ENCODE measurements around the gene ABCD1.
A peak's percentile ranks its signal among the peaks of the same experiment; 100 is the strongest.

Gene ABCD1

DNA sequence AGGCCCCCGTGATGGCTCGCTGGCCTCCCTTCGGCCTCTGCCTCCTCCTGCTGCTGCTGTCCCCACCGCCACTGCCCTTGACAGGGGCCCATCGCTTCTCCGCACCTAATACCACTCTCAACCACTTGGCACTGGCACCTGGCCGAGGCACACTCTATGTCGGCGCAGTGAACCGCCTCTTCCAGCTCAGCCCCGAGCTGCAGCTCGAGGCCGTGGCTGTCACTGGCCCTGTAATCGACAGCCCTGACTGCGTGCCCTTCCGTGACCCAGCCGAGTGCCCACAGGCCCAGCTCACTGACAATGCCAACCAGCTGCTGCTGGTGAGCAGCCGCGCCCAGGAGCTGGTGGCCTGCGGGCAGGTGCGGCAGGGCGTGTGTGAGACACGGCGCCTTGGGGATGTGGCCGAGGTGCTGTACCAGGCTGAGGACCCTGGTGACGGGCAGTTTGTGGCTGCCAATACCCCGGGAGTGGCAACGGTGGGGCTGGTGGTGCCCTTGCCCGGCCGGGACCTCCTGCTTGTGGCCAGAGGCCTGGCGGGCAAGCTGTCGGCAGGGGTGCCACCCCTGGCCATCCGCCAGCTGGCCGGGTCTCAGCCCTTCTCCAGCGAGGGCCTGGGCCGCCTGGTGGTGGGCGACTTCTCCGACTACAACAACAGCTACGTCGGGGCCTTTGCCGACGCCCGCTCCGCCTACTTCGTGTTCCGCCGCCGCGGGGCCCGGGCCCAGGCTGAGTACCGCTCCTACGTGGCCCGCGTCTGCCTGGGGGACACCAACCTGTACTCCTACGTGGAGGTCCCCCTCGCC lies 42.4 kb downstream of the ABCD1 start:
- Histone ChIP-seq H3K9ac (ENCODE audit: low read length) (no peak overlapping the region), H3K27ac (ENCODE audit: low read depth, low read length, poor library complexity, severe bottlenecking) (no peak overlapping the region), H3K9me3 (ENCODE audit: low read length) (no peaks in the 10 kb centered on the region)

DNA sequence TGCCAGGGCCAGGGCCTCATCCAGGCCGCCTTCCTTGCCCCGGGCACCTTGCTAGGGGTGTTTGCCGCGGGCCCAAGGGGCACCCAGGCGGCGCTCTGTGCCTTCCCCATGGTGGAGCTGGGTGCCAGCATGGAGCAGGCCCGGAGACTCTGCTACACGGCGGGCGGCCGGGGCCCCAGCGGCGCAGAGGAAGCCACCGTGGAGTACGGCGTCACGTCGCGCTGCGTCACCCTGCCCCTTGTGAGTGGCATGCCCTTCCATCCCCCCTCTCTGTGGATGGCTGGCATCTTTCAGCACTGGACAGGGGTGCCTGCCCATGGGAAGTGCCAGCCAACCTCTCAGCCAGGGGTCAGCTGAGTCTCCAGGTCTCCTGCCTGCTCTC lies 43.0 kb downstream of the ABCD1 start:
- Histone ChIP-seq H3K9me2 (ENCODE audit: low read depth, low read length) (no peaks in the 10 kb centered on the region), H4K20me1 (ENCODE audit: insufficient read depth, low read length) (no peaks in the 10 kb centered on the region), H2AFZ (ENCODE audit: low read length) (no peak overlapping the region), H3K36me3 (ENCODE audit: insufficient read depth, low read length) (no peaks in the 10 kb centered on the region), H3K4me3 (ENCODE audit: low read depth, low read length, poor library complexity, severe bottlenecking) (no peak overlapping the region), H3K4me2 (ENCODE audit: low read length) (no peak overlapping the region), H3K4me1 (ENCODE audit: insufficient read depth, low read length, severe bottlenecking) (no peaks in the 10 kb centered on the region), H3K27ac (ENCODE audit: low read depth, low read length, poor library complexity, severe bottlenecking) (no peak overlapping the region), H3K9me3 (ENCODE audit: low read length) (no peaks in the 10 kb centered on the region), H3K27me3 (ENCODE audit: insufficient read depth, low read length) (no peaks in the 10 kb centered on the region), H3K9ac (ENCODE audit: low read length) (no peak overlapping the region), H3K79me2 (ENCODE audit: insufficient read depth, low read length) (no peaks in the 10 kb centered on the region), H3F3A (ENCODE audit: insufficient read depth, low read length) (no peaks in the 10 kb centered on the region)
- TF ChIP-seq EZH2 (IDR thresholded peaks at IDR 0.05; ENCODE audit: borderline replicate concordance, low read length) = no peak
- TF ChIP-seq, protein P1, sequence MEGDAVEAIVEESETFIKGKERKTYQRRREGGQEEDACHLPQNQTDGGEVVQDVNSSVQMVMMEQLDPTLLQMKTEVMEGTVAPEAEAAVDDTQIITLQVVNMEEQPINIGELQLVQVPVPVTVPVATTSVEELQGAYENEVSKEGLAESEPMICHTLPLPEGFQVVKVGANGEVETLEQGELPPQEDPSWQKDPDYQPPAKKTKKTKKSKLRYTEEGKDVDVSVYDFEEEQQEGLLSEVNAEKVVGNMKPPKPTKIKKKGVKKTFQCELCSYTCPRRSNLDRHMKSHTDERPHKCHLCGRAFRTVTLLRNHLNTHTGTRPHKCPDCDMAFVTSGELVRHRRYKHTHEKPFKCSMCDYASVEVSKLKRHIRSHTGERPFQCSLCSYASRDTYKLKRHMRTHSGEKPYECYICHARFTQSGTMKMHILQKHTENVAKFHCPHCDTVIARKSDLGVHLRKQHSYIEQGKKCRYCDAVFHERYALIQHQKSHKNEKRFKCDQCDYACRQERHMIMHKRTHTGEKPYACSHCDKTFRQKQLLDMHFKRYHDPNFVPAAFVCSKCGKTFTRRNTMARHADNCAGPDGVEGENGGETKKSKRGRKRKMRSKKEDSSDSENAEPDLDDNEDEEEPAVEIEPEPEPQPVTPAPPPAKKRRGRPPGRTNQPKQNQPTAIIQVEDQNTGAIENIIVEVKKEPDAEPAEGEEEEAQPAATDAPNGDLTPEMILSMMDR (IDR thresholded peaks at IDR 0.05; ENCODE audit: low read length) = no peak

More for the DNA sequence above, 42.4 kb downstream of the ABCD1 start:
- no peak overlapping the region for H3K4me2 ChIP-seq (ENCODE audit: low read length)
- H3K4me1 ChIP-seq (ENCODE audit: insufficient read depth, low read length, severe bottlenecking) = no peaks in the 10 kb centered on the region
- no peaks in the 10 kb centered on the region for H3K79me2 ChIP-seq (ENCODE audit: insufficient read depth, low read length)
- H3K9me2 ChIP-seq (ENCODE audit: low read depth, low read length) = no peaks in the 10 kb centered on the region
- no peaks in the 10 kb centered on the region for H4K20me1 ChIP-seq (ENCODE audit: insufficient read depth, low read length)
- H3K4me3 ChIP-seq (ENCODE audit: low read depth, low read length, poor library complexity, severe bottlenecking) = no peak overlapping the region
- no peak overlapping the region for H2AFZ ChIP-seq (ENCODE audit: low read length)
- H3K27me3 ChIP-seq (ENCODE audit: insufficient read depth, low read length) = no peaks in the 10 kb centered on the region
- TF ChIP-seq EZH2 (IDR thresholded peaks at IDR 0.05; ENCODE audit: borderline replicate concordance, low read length) = no peak
- H3F3A ChIP-seq (ENCODE audit: insufficient read depth, low read length) = no peaks in the 10 kb centered on the region
- no peaks in the 10 kb centered on the region for H3K36me3 ChIP-seq (ENCODE audit: insufficient read depth, low read length)

DNA sequence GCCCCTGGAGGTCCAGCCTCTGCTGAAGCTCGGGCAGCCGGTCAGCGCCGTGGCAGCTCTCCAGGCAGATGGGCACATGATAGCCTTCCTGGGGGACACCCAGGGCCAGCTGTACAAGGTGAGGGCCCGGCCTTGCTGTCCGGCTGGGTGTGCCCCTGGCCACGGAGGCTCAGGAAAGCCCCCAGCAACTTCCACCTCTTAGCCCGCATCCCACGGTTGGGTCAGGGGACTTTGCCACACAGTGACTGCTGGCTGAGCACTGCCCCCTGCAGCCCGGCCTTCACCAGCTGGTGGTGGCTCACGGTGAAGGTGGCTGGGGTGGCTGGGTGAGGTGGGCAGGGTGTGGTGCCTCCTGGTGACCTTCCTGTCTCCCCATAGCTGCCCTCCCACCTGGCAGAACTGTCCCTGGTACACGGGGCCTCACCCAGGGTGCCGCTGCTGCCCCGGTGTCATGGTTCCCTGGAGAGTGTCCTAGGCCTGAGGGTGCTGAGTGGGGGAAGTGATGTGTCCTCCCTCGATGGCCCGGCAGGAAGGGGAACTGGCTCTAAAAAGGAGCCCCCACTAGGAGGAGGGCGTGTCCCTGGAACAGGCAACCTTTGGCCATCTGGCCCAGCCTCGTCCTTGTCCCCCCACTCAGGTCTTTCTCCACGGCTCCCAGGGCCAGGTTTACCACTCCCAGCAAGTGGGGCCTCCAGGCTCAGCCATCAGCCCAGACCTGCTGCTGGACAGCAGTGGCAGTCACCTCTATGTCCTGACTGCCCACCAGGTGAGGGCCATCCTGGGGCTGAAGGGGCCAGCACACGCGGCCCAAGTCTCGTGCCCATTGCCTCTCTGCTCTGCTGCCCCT lies 43.9 kb downstream of the ABCD1 start:
- H3K9me3 ChIP-seq (ENCODE audit: low read length) = no peaks in the 10 kb centered on the region
- TF ChIP-seq, protein P1 (IDR thresholded peaks at IDR 0.05; ENCODE audit: low read length) = peak; percentile 14; the same call in 1 of the 2 replicates
- TF ChIP-seq EZH2 (IDR thresholded peaks at IDR 0.05; ENCODE audit: borderline replicate concordance, low read length) = no peak
- H3K4me3 ChIP-seq (ENCODE audit: low read depth, low read length, poor library complexity, severe bottlenecking) = no peak overlapping the region
- H3K79me2 ChIP-seq (ENCODE audit: insufficient read depth, low read length) = no peaks in the 10 kb centered on the region
- H3K27me3 ChIP-seq (ENCODE audit: insufficient read depth, low read length) = no peaks in the 10 kb centered on the region
- no peak overlapping the region for H3K9ac ChIP-seq (ENCODE audit: low read length)
- no peak overlapping the region for H3K4me2 ChIP-seq (ENCODE audit: low read length)
- H3K27ac ChIP-seq (ENCODE audit: low read depth, low read length, poor library complexity, severe bottlenecking) = no peak overlapping the region
- no peaks in the 10 kb centered on the region for H3K9me2 ChIP-seq (ENCODE audit: low read depth, low read length)
- H3K36me3 ChIP-seq (ENCODE audit: insufficient read depth, low read length) = no peaks in the 10 kb centered on the region
- no peak overlapping the region for H2AFZ ChIP-seq (ENCODE audit: low read length)
- H3K4me1 ChIP-seq (ENCODE audit: insufficient read depth, low read length, severe bottlenecking) = no peaks in the 10 kb centered on the region
- H4K20me1 ChIP-seq (ENCODE audit: insufficient read depth, low read length) = no peaks in the 10 kb centered on the region
- H3F3A ChIP-seq (ENCODE audit: insufficient read depth, low read length) = no peaks in the 10 kb centered on the region

All from OCI-LY1 (cell line).